Neural cell (in vitro differentiated cells): Measurements from ENCODE around the gene AMBN. TPM values are rescaled to one million over a fixed set of nuclear protein-coding genes. Genes with fewer than 3 reads are reported as not detected.

Source experiments
- H2AFZ ChIP-seq: fragments of 200-600, 300-800 bp; sonication (generic), shearing (Covaris generic); 2 replicates; pipeline ENCODE4 v1.6.0; 2014; ENCODE audit warnings: low read depth, mild to moderate bottlenecking, antibody characterized with exemption, low read length, moderate library complexity
- H3F3A ChIP-seq: fragments of 200-600 bp; shearing (Covaris generic); 2 replicates; pipeline ENCODE4 v1.6.1; 2016; ENCODE audit warnings: mild to moderate bottlenecking, moderate library complexity, mixed read lengths, antibody characterized with exemption, low read length; ENCODE audit not compliant: insufficient read depth, poor library complexity, severe bottlenecking
- H3K27ac ChIP-seq: fragments of 200-600, 300-800 bp; sonication (generic), shearing (Covaris generic); 2 replicates; pipeline ENCODE4 v1.5.1; 2014; ENCODE audit warnings: mild to moderate bottlenecking, low read length, moderate library complexity
- H3K27me3 ChIP-seq: fragments of 300-800, 200-600 bp; sonication (generic), shearing (Covaris generic); 2 replicates; pipeline ENCODE4 v1.6.0; 2014; ENCODE audit warnings: mild to moderate bottlenecking, low read depth, low read length, moderate library complexity; ENCODE audit not compliant: insufficient read depth
- H3K36me3 ChIP-seq: fragments of 300-800, 200-600 bp; sonication (generic), shearing (Covaris generic); 2 replicates; pipeline ENCODE4 v1.5.1; 2014; ENCODE audit warnings: mild to moderate bottlenecking, antibody characterized with exemption, low read length, moderate library complexity; ENCODE audit not compliant: insufficient read depth
- H3K4me2 ChIP-seq: fragments of 300-800, 200-600 bp; sonication (generic), shearing (Covaris generic); 2 replicates; pipeline ENCODE4 v1.6.0; 2014; ENCODE audit warnings: mild to moderate bottlenecking, low read length
- H3K4me3 ChIP-seq: fragments of 300-800, 200-600 bp; sonication (generic), shearing (Covaris generic); 2 replicates; pipeline ENCODE4 v1.5.1; 2014; ENCODE audit warnings: mild to moderate bottlenecking, low read length, moderate library complexity
- H3K79me2 ChIP-seq: fragments of 200-600 bp; shearing (Covaris generic); replicated peaks from 2 replicates; pipeline ENCODE4 v1.6.0; 2014; ENCODE audit warnings: mild to moderate bottlenecking, low read length, moderate library complexity; ENCODE audit not compliant: insufficient read depth
- H3K9ac ChIP-seq: fragments of 300-800, 200-600 bp; sonication (generic), shearing (Covaris generic); 2 replicates; pipeline ENCODE4 v1.6.1; 2016; ENCODE audit warnings: mild to moderate bottlenecking, low read length, mixed read lengths
- H3K9me2 ChIP-seq: fragments of 200-600 bp; shearing (Covaris generic); 2 replicates; pipeline ENCODE4 v1.6.1; 2016; ENCODE audit warnings: mild to moderate bottlenecking, low read length, mixed read lengths; ENCODE audit not compliant: insufficient read depth
- H3K9me3 ChIP-seq: fragments of 200-600, 300-800 bp; sonication (generic), shearing (Covaris generic); 2 replicates; pipeline ENCODE4 v1.6.1; 2016; ENCODE audit warnings: mild to moderate bottlenecking, mixed run types, low read length, moderate library complexity, mixed read lengths
- H4K20me1 ChIP-seq: fragments of 200-600 bp; shearing (Covaris generic); 2 replicates; pipeline ENCODE4 v1.6.1; 2016; ENCODE audit warnings: mild to moderate bottlenecking, mixed run types; ENCODE audit not compliant: insufficient read depth
- EP300 ChIP-seq: fragments of 450-650 bp; conservative IDR thresholded peaks from 2 replicates; pipeline ENCODE4 v1.6.1; 2014; ENCODE audit warnings: antibody characterized with exemption, mild to moderate bottlenecking, moderate library complexity; ENCODE audit not compliant: poor library complexity, severe bottlenecking
- EZH2 ChIP-seq: fragments of 200-600, 300-800 bp; shearing (Covaris generic), sonication (generic); IDR thresholded peaks from 2 replicates; pipeline ENCODE4 v1.6.1; 2014; ENCODE audit warnings: antibody characterized with exemption, low read length, borderline replicate concordance, mild to moderate bottlenecking; ENCODE audit not compliant: insufficient read depth, poor library complexity, severe bottlenecking
- MXI1 ChIP-seq: fragments of 450-650 bp; conservative IDR thresholded peaks from 2 replicates; pipeline ENCODE4 v1.6.1; 2014; ENCODE audit warnings: antibody characterized with exemption, mild to moderate bottlenecking; ENCODE audit not compliant: poor library complexity, severe bottlenecking
- POLR2AphosphoS5 ChIP-seq: IDR thresholded peaks from 2 replicates; pipeline ENCODE4 v1.6.1; 2012
- RAD21 ChIP-seq: fragments of 450-650 bp; conservative IDR thresholded peaks from 2 replicates; pipeline ENCODE4 v1.6.1; 2014; ENCODE audit warnings: antibody characterized with exemption, mild to moderate bottlenecking, moderate library complexity
- SMC3 ChIP-seq: fragments of 450-650 bp; conservative IDR thresholded peaks from 2 replicates; pipeline ENCODE4 v1.6.1; 2014; ENCODE audit warnings: antibody characterized with exemption, mild to moderate bottlenecking, moderate library complexity; ENCODE audit not compliant: poor library complexity
- TAF1 ChIP-seq: IDR thresholded peaks from 2 replicates; pipeline ENCODE4 v1.6.1; 2012; ENCODE audit warnings: low read depth
- polyA plus RNA-seq: library from polyadenylated mRNA; depleted of rRNA; stranded (reverse); fragments of >200 nt; gene quantifications from 2 replicates; pipeline ENCODE4 v1.2.3, GENCODE V29; 2014
- TF ChIP-seq, protein P1 (sequence below): fragments of 450-650 bp; IDR thresholded peaks from 2 replicates; pipeline ENCODE4 v1.5.1; 2014; ENCODE audit warnings: antibody characterized with exemption, mild to moderate bottlenecking, moderate library complexity; ENCODE audit not compliant: poor library complexity, severe bottlenecking
- TF ChIP-seq, protein P2 (sequence below): IDR thresholded peaks from 2 replicates; pipeline ENCODE4 v1.6.1; 2012; ENCODE audit warnings: borderline replicate concordance

AMBN gene
- polyA plus RNA-seq, 1 donor from 2014 or later, result 1.2 TPM

DNA sequence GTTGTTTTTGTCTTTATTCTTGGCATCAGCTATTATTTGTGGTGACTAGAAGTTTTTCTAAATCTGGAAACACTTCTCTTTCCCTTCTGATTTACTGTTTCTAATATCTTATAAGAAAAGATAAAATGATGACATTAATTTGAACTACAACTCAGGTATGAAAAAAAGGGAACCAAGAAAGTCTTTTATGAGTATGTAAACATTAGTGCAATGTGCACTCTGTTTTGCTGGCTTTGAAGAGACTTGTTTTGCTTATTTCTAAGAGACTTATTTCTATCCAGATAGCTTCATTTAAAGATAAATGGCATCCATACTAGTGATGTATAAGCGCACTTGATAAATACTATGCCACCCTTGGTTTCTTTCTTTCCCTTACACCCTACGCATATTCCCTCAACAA, 10.1 kb upstream of the AMBN start:
- Histone ChIP-seq H2AFZ (no peak overlapping the region), H3K27ac (no peak overlapping the region), H3K9ac (no peak overlapping the region), H4K20me1 (no peaks in the 10 kb centered on the region), H3K27me3 (no peaks in the 10 kb centered on the region), H3K4me3 (no peak overlapping the region), H3K9me2 (no peaks in the 10 kb centered on the region), H3K79me2 (no peaks in the 10 kb centered on the region), H3K36me3 (no peaks in the 10 kb centered on the region), H3K4me2 (no peak overlapping the region), H3F3A (no peaks in the 10 kb centered on the region), H3K9me3 (no peaks in the 10 kb centered on the region)
- TF ChIP-seq SMC3, result no peak
- TF ChIP-seq MXI1, result no peak
- TF ChIP-seq TAF1, result no peak
- TF ChIP-seq POLR2AphosphoS5, result no peak
- TF ChIP-seq, protein P1, sequence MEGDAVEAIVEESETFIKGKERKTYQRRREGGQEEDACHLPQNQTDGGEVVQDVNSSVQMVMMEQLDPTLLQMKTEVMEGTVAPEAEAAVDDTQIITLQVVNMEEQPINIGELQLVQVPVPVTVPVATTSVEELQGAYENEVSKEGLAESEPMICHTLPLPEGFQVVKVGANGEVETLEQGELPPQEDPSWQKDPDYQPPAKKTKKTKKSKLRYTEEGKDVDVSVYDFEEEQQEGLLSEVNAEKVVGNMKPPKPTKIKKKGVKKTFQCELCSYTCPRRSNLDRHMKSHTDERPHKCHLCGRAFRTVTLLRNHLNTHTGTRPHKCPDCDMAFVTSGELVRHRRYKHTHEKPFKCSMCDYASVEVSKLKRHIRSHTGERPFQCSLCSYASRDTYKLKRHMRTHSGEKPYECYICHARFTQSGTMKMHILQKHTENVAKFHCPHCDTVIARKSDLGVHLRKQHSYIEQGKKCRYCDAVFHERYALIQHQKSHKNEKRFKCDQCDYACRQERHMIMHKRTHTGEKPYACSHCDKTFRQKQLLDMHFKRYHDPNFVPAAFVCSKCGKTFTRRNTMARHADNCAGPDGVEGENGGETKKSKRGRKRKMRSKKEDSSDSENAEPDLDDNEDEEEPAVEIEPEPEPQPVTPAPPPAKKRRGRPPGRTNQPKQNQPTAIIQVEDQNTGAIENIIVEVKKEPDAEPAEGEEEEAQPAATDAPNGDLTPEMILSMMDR, result no peak
- TF ChIP-seq, protein P2, sequence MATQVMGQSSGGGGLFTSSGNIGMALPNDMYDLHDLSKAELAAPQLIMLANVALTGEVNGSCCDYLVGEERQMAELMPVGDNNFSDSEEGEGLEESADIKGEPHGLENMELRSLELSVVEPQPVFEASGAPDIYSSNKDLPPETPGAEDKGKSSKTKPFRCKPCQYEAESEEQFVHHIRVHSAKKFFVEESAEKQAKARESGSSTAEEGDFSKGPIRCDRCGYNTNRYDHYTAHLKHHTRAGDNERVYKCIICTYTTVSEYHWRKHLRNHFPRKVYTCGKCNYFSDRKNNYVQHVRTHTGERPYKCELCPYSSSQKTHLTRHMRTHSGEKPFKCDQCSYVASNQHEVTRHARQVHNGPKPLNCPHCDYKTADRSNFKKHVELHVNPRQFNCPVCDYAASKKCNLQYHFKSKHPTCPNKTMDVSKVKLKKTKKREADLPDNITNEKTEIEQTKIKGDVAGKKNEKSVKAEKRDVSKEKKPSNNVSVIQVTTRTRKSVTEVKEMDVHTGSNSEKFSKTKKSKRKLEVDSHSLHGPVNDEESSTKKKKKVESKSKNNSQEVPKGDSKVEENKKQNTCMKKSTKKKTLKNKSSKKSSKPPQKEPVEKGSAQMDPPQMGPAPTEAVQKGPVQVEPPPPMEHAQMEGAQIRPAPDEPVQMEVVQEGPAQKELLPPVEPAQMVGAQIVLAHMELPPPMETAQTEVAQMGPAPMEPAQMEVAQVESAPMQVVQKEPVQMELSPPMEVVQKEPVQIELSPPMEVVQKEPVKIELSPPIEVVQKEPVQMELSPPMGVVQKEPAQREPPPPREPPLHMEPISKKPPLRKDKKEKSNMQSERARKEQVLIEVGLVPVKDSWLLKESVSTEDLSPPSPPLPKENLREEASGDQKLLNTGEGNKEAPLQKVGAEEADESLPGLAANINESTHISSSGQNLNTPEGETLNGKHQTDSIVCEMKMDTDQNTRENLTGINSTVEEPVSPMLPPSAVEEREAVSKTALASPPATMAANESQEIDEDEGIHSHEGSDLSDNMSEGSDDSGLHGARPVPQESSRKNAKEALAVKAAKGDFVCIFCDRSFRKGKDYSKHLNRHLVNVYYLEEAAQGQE, result no peak
- no peak for TF ChIP-seq EP300
- no peak for TF ChIP-seq EZH2
- no peak for TF ChIP-seq RAD21

DNA sequence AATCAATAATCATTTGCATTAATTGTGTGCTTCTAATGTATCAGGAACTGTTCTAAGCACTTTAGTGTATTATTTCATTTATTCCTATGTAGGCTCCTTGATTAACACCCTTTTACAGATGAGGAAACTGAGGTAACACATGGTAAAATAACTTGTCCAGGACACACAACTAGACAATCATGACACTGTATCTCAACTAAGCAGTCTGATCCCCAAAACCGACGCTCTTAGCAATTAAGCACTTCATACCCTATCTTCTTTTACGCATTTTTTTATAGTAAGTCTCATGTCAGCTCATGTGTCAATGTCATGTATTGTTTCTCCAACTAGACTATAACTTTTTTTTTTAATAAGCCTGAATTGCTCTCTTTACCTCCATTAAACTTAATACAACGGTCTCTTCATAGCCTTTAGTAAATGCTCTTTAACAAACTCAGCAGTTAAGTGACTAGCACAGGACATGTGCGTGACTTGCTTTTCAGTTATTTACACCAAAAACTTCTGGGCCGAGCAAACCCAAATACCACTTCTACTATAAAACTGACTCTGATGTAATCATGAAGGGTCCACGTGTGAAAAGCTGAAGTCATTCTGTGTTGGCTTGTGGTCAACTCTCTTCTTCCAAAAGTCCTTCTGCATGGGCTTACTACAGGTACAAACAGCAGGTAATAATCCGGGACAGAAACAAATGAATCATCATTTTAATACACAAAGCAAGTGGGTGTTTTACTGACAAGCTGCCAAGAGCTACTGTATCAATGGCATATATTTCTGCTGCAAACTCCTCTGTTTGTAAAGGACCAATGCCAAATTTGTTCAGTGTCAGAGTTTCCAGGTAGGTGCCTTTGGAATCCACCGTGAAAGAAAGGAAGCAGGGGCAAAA, 7.9 kb upstream of the AMBN start:
- no peak overlapping the region for H3K9ac ChIP-seq
- H3K4me2 ChIP-seq, result no peak overlapping the region
- H3K4me3 ChIP-seq, result no peak overlapping the region
- H3K79me2 ChIP-seq, result no peaks in the 10 kb centered on the region
- no peaks in the 10 kb centered on the region for H3K9me3 ChIP-seq
- TF ChIP-seq SMC3, result no peak
- no peak for TF ChIP-seq TAF1
- TF ChIP-seq POLR2AphosphoS5, result no peak
- no peak for TF ChIP-seq RAD21
- TF ChIP-seq, protein P1, result no peak
- no peak for TF ChIP-seq MXI1
- TF ChIP-seq, protein P2, result no peak
- no peak for TF ChIP-seq EP300
- no peak for TF ChIP-seq EZH2
- no peaks in the 10 kb centered on the region for H3K27me3 ChIP-seq
- no peaks in the 10 kb centered on the region for H4K20me1 ChIP-seq
- H3F3A ChIP-seq, result no peaks in the 10 kb centered on the region
- H2AFZ ChIP-seq, result no peak overlapping the region
- no peak overlapping the region for H3K27ac ChIP-seq
- H3K36me3 ChIP-seq, result no peaks in the 10 kb centered on the region
- no peaks in the 10 kb centered on the region for H3K9me2 ChIP-seq
